ENCODE data around the gene EHBP1L1.

The EHBP1L1 gene

DNA sequence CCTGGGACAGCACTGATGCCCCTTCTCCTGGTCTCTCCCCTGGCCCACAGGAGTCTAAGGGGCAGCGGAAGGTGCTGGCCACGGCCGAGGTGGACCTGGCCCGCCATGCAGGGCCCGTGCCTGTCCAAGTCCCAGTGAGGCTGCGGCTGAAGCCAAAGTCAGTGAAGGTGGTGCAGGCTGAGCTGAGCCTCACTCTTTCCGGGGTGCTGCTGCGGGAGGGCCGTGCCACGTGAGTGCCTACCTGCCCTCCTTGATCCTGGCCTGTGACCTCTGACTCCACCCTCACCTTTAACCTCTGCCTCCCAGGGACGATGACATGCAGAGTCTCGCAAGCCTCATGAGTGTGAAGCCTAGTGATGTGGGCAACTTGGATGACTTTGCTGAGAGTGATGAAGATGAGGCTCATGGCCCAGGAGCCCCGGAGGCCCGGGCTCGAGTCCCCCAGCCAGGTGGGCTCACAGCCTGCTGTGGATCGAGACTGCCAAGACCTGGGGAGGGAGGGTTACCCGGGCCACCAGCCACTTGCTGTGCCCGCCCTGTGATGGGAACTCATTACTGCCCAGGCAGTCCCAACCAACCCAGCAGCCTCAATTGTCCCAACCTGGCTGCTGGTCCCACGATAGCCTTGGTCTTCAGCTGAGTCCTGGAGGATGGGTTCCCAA, 4.3 kb downstream of the EHBP1L1 start:
- no peak for DNase-seq

DNA sequence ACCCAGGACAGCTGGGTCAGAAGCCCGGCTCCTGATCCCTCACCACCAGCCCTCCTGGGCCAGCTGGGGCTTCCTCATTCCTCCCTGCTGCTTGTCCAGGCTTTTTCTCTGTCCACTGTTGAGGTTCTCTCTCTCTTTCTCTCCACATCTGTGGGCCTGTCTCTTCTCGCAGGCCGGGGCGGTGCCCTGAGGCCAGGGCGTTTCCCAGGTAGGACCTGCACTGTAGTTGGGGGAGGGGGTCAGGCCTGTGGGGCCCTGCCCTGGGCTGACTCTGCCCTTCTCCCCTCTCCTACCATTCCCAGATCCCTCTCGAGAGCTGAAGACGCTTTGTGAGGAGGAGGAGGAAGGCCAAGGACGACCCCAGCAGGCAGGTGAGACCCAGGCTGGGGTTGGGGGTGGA, 4.9 kb downstream of the EHBP1L1 start:
- DNase-seq, result no peak

DNA sequence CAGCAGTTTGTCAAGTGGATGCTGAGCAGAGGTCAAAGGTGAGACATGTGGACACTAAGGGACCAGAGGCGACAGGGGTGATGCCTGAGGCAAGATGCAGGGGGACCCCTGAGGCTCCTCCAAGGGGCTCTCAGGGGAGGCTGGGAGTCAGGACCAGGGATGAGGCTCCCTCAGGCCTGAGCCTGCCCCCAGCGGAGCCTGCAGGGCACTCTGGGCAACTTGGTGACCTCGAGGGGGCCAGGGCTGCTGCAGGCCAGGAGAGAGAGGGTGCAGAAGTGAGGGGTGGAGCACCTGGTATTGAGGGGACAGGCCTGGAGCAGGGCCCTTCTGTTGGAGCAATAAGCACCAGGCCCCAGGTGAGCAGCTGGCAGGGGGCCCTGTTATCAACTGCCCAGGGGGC, 6.1 kb downstream of the EHBP1L1 start:
- DNase-seq, result no peak

DNA sequence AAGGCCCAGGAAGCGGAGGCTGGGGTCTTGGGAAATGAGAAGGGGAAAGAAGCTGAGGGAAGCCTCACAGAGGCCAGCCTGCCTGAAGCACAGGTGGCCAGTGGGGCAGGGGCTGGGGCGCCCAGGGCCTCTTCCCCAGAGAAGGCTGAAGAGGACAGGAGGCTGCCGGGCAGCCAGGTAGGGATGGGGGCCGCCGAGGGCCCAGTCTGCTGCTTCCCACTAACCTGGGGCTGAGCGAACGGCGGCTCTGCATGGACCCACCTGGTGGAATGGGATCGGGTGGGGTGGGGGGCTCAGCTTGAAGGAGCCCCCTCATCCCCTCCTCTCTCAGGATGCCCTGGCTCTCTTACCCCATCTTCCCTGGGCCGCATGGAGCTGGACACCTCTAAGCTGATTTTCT, 7.7 kb downstream of the EHBP1L1 start:
- DNase-seq, result no peak

DNA sequence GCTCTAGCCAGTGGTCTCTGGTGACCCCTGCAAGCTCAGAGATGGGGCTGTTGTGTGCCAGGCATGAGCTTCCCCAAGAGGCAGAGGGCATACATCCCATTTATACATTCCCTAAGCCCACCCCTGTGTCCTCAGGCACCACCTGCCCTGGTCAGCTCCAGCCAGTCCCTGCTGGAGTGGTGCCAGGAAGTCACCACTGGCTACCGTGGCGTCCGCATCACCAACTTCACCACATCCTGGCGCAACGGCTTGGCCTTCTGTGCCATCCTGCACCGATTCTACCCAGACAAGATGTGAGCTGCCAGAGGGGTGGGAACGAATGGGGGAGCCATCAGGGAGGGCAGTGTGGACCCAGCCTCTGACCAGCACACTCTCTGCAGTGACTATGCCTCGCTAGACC, 8.3 kb downstream of the EHBP1L1 start:
- no peak for DNase-seq

DNA sequence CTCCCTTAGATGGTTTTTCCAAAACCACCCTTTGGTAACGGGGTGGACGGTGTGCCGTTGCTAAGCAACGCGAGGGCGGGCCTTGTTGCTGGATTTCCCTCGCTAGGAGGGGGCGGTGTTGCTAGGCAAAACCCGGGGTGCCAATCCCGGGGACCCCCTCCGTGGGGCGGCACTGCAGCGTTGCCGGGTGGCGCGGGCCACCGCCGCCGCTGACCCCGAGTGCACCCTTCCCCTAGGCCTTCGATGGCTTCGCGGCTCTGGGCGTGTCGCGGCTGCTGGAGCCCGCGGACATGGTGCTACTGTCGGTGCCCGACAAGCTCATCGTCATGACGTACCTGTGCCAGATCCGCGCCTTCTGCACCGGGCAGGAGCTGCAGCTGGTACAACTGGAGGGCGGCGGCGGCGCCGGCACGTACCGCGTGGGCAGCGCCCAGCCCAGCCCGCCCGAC, 8.9 kb downstream of the EHBP1L1 start:
- no peak for DNase-seq

DNA sequence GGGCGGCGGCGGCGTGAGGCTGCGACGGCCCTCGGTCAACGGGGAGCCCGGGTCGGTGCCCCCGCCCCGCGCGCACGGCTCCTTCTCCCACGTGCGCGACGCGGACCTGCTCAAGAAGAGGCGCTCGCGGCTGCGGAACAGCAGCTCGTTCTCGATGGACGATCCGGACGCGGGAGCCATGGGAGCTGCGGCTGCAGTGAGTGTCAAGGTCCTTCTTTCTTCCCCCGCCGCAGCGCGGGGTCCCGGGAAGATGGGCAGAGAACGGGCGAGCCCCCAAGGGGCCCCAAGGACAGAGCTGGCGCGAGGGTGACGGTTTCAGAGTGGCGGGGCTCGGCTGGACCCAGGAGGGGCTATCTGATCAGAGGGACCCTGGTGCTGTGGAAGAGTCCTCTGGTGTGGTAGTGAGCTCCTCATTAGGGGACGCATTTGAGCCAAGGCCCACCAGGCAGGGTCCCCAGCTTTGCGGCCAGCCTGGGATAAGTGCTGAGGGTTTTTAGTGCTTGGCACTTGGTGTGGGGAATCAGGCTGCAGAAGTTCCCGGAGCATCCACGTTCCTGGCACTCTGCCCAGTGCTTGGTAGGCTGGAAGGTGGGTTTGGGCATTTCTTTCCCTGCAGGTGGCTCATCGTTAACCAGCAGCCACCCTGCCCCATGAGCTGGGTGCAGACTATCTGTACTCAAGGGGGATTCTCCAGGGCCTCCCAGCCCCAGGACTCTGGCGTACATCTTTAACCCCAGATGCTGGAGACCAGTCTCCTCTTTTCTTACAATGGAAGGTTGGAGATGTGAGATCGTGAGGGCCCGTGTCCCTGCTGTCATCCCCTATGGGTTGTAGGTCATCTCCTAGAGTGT, 9.8 kb downstream of the EHBP1L1 start:
- no peak for DNase-seq

DNA sequence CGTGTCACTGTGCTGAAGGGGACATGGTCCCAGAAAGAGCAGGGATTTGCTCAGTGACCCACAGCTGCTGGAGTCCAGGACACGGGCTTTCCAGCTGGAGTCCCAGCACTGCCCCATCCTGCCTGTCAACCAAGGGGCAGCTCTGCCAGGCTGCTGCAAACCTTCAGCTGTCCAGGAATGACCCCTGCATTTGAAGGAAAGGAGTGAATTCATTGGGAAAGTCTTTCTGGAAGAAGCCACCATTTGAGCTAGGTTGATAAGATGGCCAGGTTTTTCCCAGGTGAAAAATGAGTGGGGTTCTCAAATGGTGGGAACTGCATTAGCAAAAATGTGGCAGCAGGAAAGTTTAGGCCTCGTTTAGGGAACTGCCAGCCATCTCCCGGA, 10.4 kb downstream of the EHBP1L1 start:
- no peak for DNase-seq

DNA sequence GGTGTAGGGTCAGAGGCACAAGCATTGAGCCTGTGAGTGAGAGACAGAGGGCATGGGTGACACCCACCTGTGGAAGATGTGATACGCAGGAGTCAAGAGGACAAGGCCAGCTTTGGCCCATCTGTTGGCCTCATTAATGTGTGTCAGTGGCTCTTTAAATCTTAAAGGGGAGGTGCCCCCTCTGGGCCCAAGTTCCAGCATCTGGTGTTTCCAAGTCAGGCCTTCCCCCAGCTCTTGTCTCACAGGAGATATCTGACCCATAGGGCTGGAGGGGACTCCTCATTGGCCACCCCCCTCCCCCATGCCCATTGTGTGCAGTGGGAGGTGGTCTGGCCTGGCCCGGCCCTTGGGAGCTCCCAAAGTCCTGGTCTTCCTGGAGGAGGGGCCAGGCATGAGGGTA, 10.8 kb downstream of the EHBP1L1 start:
- peak; percentile 84 for DNase-seq

DNA sequence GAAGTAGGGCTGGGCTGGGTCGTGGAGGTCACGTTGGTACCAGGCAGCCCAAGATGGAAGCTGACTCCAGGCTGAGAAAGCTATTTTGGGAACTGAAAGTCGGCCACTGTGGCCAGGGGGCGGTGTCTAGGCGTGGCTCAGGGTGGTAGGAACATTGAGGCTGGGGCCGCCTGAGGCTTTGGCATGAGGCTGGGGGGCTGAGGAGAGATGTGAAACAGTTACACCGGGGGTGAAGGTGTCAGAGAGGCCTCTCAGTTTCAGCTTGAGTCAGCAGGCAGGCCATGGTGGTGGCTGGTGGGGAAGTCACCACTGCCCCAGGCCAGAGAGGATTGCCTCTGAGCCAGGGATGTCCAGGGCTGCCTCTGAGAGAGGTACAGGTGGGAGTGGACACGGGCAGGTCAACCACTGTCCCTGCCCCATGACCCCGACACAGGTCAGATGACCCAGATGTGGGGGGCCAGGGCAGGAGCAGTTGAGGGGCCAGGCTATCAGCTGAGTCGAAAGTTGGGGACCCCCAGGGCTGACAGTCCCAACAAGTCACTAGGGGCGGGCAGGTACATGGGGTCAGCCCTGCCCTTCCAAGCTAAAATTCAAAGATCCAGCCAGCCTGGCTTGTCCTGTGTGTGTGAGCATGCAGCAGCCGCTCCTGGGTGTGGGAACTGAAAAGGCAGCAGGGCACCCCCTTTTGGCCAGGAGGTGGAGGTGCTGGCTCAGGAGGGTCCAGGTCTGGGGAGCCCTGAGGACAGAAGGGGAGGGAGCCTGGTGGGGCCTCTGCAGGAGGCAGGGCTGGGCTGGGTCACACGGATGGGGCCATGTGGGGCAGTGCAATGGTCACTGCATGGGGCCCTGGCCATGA, 12.6 kb downstream of the EHBP1L1 start:
- DNase-seq, result peak; percentile 100

DNA sequence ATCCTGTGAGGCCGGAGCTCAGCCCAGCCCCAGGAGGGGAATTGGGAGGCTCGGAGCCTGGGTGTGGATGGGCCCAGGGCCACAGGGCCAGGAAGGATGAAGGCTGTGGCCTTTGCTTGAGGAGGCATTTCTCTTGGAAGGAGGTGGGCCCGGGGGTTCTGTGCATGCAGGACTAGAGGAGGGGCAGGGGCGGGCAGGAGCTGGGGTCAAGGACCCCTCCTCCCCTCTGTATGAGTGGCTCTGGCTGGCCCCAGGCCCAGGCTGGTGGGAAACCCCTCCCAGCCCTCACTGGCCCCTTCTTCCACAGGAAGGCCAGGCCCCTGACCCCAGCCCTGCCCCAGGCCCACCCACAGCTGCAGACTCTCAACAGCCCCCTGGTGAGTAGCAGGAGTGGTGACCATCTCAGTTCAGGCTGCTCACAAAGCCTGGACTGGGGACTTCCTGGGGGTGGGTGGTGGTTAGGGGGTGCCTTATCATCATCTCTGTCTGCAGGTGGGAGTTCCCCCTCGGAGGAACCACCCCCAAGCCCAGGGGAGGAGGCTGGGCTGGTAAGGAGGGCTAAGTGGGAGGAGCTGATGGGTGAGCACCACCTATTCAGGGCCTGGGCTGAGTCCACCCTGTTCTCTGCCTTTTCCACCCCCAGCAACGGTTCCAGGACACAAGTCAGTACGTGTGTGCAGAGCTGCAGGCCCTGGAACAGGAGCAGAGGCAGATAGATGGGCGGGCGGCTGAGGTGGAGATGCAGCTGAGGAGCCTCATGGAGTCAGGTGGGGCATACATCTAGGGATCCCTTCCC, 13.8 kb downstream of the EHBP1L1 start:
- no peak for DNase-seq

DNA sequence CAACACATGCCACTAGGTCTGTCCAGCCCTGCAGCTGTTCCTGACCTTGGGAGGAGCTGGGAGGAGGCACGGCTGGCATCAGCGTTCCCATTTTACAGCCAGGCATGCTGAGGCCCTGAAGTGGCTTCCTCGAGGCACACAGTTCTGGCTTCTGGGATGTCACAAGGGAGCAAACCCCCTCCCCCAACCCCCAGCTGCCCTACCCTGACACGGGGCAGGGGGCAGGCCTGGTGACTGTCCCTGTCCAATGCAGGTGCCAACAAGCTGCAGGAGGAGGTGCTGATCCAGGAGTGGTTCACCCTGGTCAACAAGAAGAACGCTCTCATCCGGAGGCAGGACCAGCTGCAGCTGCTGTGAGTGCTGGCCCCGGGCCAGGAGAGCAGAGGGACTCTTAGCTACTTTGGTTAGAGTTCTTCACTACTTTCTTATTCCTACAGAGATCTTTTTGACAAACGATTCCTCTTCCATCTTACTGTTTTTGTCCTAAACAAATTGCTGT, 14.4 kb downstream of the EHBP1L1 start:
- no peak for DNase-seq

DNA sequence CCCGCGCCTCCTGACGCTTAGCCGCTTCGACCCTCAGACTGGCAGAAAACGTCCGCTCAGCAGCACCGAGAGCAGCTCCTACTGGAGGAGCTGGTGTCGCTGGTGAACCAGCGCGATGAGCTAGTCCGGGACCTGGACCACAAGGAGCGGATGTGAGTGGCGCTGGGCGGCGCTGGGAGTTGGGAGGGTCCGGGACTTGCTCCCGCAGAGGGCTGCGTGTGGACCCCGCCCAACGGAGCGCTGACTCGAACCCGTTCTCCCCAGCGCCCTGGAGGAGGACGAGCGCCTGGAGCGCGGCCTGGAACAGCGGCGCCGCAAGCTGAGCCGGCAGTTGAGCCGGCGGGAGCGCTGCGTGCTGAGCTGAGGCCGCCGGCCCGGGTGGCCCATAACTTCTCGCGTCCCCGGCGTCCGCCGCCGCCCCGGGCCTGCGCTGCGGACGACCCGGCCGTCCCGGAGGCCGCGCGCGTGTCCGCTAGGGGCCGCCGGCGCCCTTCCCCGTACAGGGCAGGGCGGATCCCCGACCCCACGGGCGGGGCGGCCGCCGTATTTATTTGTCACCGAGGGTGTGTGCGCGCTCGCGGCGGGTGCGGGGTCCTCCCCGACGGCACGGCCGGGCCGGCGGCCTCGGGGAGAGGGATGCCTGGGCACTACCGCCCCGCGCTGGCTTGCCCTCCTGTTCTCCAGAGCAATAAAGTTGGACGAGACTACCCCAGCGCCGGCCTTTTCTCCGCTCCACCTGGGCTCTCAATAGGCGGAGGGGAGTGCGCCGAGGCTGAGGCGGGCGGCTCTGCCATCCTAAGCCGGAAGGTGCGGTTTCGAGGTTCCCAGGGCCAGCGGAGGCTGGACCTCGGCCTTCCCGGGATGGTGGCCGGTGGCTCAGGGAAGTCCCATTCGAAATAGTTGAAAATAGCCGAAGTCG, 16.3 kb downstream of the EHBP1L1 start:
- no peak for DNase-seq

DNA sequence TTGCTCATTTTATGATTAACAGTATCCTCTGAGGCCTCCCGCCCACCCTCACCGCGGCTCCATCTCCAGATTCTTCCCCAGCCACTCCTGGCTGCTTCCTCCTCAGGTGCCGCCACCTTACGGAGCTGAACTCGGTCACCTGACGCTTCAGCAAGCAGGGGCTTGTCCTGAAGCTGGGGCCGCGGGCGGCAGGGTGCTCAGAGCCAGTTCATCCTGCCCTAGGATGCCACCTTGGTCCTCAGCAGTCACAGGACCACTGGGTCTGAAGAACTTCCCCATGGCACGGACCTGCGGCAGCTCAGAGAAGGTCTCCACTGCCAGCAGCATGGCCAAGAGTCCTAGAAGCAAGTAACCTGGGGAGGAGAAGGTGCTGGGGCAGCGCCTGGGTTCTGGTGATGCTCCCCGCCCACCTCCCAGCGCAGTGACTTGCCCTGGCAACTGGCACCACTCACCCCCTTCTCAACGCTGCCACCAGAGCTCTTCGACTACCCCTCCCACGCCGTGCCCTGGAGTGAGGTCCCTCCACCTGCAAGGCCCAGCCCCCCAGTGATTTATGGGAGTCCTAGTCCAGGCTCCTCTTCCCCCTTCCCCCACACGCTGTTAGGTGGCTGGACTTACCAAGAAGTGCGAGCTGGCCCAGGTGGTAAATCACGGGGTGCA, 17.1 kb downstream of the EHBP1L1 start:
- no peak for DNase-seq

DNA sequence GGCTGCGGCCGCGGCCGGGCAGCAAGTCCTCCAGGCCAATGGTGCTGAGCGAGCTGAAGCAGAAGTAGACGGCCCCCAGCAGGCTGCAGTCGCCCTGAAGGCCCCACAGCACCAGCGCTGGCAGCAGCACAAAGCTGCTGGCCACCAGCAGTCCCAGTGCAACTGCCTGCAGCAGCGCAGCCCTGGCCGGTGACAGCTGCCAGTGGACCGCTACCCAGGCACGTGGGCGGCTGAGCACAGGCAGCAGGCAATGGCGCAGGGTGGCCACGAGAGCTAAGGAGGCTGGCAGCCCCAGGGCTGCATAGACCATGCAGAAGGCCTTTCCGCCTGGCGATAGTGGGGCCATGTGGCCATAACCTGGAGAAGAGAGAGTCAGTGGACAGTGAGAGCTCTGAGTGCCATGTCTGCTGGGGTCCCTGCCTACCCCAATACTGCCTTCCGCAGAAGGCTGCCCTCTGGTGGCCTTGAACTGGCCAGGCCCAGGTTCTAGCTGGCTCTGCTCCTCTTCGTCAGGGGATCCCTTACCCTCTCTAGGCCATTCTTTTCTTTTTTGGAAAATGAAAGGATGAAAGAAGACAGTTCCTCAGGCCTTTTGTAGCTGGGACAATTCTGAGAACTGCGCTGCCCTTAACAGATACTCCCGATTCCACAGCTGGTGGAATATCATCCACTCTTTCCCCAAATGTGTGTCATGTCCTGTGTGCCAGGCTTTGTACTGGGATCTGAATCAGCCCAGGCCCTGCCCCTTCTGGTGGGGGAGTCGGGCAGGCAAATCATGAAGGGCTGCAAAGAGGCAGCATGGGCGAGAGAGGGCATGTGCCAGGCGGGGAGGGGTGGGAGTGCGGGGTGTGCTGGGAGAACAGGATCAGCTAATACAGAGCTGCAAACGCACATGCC, 17.9 kb downstream of the EHBP1L1 start:
- DNase-seq, result peak; percentile 95

DNA sequence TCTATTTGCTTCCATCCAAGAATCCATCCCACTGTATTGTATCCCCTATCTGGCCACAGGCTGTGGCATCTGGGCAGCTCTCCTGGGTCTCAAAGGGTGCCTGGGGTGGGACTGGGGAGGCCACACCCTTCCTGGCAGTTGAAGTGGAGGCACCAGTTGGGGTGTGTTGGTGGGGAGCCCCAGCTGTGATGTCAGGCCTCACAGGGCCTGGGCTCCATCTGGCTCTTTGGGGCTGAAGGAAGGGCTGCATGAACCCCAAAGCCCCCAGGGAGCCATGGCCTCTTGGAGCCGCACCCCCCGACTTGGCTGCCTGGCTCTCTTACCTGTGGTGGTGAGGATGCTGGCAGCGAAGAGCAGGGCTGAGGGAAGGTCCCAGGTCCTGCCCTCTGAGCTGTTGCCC, 19.3 kb downstream of the EHBP1L1 start:
- DNase-seq, result no peak

DNA sequence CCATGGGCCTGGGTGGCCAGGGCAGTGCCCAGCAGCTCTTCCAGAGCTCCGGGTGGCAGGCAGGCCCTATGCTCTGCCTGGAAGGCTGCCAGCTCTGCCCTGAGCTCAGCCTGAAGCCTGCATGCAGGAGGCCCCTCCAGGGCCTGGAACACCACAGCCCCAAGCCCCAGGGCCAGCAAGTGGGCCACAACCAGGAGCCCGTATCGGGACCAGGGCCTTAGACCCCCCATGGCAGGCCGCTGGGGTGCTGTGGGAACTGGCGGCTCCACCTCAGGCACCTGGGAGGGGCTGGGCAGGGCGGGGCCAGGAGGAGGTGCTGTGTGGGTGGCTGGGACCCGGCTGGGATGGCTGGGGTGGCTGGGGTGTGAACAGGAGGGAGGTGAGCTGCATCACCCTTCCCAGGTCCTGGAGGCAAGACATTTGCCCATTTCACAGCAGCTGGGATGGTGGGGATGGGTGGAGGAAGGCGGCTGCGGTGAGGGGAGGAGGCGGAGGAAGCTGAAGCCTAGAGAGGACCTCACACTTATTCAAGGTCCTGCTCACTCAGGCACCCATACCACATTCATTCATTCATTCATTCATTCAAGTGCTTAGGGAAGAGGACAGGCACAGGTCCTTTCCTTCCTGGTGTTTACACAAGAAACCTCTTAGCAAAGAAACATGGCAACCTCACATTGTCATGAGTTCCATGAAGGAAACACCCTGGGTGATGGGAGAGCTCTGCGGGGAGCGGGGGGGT, 19.9 kb downstream of the EHBP1L1 start, which contains the start of gene KCNK7:
Gene KCNK7, minus strand, starts transcription at position 258 of the 739 bp plus-strand sequence. Its CDS starts 28 bp downstream, at position 230.
- peak; percentile 78 for DNase-seq

DNA sequence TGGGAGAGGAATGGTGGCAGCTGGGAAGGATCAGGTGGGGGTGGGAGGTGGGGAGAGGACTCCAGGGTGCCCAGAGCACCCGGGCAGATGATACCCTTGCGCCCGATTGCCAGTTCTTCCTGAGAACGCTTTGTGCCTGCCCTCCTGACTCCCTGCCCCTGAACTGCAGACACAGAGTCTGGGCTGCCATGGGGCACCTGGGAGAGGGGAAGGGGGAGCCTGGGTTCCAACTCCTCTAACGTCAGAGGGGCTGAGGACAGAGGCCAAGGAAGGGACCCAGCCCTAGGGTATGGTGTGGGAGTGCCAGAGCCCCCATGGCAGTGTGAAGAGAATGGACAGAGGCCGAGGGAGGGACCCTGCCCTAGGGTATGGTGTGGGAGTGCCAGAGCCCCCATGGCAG, 20.7 kb downstream of the EHBP1L1 start:
- DNase-seq, result no peak

DNA sequence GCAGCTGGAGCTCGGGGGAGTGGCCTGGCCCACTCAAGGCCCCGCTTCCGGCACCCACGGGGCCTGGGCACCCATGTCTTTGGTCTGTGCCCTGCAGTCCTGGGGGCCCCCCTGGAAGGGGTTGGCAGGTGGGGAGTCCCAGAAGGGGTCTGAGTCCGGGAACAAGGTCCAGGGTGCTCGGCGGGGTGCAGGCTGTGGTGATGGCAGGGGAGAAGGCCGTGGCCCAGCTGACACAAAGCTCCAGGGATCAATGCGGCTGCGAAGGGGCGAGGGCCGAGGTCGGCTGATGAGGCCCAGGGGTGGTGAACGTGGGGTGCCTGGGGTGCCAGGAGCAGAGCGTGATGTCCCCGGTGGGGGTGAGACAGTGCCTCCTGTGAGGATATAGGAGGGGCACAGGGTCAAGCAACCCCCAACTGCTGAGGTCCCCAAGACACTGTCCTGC, 22.4 kb downstream of the EHBP1L1 start:
- DNase-seq, result no peak

Measured in 8988T (cell line).